SK-N-SH (cell line): ENCODE data around the gene HSF5. TPM values are rescaled to one million over a fixed set of nuclear protein-coding genes. Genes with fewer than 3 reads are reported as not detected.

Experiments
- CTCF ChIA-PET: fragments of 300-600, 350-600 bp; formaldehyde crosslinking; extraction: SDS; loops from one replicate; lab custom pipeline; 2021; lab: Yijun Ruan, JAX
- POLR2A ChIA-PET: fragments of 350-600 bp; sonication (Branson Sonifier 250); formaldehyde crosslinking; extraction: SDS; loops from one replicate; lab custom pipeline; 2020; ENCODE audit warnings: antibody characterized with exemption, inconsistent platforms; lab: Yijun Ruan, JAX
- DNase-seq: peaks from one replicate; pipeline ENCODE4 v3.0.0; 2012
- H2AFZ ChIP-seq: fragments of 200-600 bp; sonication (generic); 2 replicates; pipeline ENCODE4 v1.8.1; 2016; ENCODE audit warnings: antibody characterized with exemption, mild to moderate bottlenecking, low read depth
- H3F3A ChIP-seq: fragments of 200-600 bp; sonication (generic); replicated peaks from 2 replicates; pipeline ENCODE3; 2016; ENCODE audit warnings: antibody characterized with exemption, mild to moderate bottlenecking; ENCODE audit not compliant: insufficient read depth
- H3K27ac ChIP-seq, 2 experiments: fragments of 200-500 bp in 1 of 2; fragments of 200-600 bp in 1 of 2; sonication (Bioruptor generic) in 1 of 2; sonication (generic), shearing (Covaris generic) in 1 of 2; 2 replicates each; pipeline versions ENCODE4 v1.5.1 to v1.6.1; 2014 to 2016; ENCODE audit warnings: low read depth in 2 of 2, inconsistent platforms in 1 of 2, low read length in 1 of 2, mild to moderate bottlenecking in 1 of 2, mixed read lengths in 1 of 2
- H3K27me3 ChIP-seq: fragments of 200-600 bp; sonication (generic), shearing (Covaris generic); 2 replicates; pipeline ENCODE4 v1.6.1; 2016; ENCODE audit warnings: mixed run types; ENCODE audit not compliant: insufficient read depth
- H3K36me3 ChIP-seq, 2 experiments: fragments of 200-500 bp in 1 of 2; fragments of 200-600 bp in 1 of 2; sonication (Bioruptor generic) in 1 of 2; sonication (generic) in 1 of 2; replicated peaks in 1 of 2; 2 replicates each; pipeline versions ENCODE3 to v1.5.1; 2014 to 2016; ENCODE audit warnings: low read length in 1 of 2, mild to moderate bottlenecking in 1 of 2; ENCODE audit not compliant: insufficient read depth in 2 of 2, control insufficient read depth in 1 of 2
- H3K4me1 ChIP-seq, 2 experiments: fragments of 200-500 bp in 1 of 2; fragments of 200-600 bp in 1 of 2; sonication (Bioruptor generic) in 1 of 2; sonication (generic), shearing (Covaris generic) in 1 of 2; 2 replicates each; pipeline versions ENCODE4 v1.5.1 to v1.6.1; 2014 to 2016; ENCODE audit warnings: low read depth in 1 of 2, low read length in 1 of 2, mixed run types in 1 of 2; ENCODE audit not compliant: insufficient read depth in 2 of 2, control insufficient read depth in 1 of 2
- H3K4me2 ChIP-seq: fragments of 200-600 bp; sonication (generic), shearing (Covaris generic); 2 replicates; pipeline ENCODE4 v1.6.1; 2017; ENCODE audit warnings: mixed run types
- H3K4me3 ChIP-seq, 2 experiments: fragments of 200-500 bp in 1 of 2; fragments of 200-600 bp in 1 of 2; sonication (Bioruptor generic) in 1 of 2; sonication (generic), shearing (Covaris generic) in 1 of 2; 2 replicates each; pipeline versions ENCODE4 v1.5.1 to v1.8.1; 2014 to 2016; ENCODE audit warnings: low read depth in 2 of 2, inconsistent platforms in 1 of 2, low read length in 1 of 2, mild to moderate bottlenecking in 1 of 2, mixed read lengths in 1 of 2, moderate library complexity in 1 of 2
- H3K79me2 ChIP-seq: fragments of 200-600 bp; sonication (generic); 2 replicates; pipeline ENCODE4 v1.8.1; 2017; ENCODE audit warnings: mild to moderate bottlenecking; ENCODE audit not compliant: insufficient read depth
- H3K9ac ChIP-seq: fragments of 200-600 bp; sonication (generic); 2 replicates; pipeline ENCODE4 v1.6.1; 2017; ENCODE audit warnings: mixed run types
- H3K9me2 ChIP-seq: fragments of 200-600 bp; sonication (generic); 2 replicates; pipeline ENCODE4 v1.6.1; 2017; ENCODE audit warnings: mixed run types
- H3K9me3 ChIP-seq: fragments of 200-600 bp; sonication (generic); 2 replicates; pipeline ENCODE4 v1.6.1; 2017; ENCODE audit warnings: mixed run types, mild to moderate bottlenecking, moderate library complexity
- H4K20me1 ChIP-seq: fragments of 200-600 bp; sonication (generic); 2 replicates; pipeline ENCODE4 v1.6.1; 2017; ENCODE audit warnings: mild to moderate bottlenecking, mixed run types; ENCODE audit not compliant: insufficient read depth
- ELF1 ChIP-seq: IDR thresholded peaks from 2 replicates; pipeline ENCODE4 v1.4.0; 2012
- EP300 ChIP-seq, 2 experiments: IDR thresholded peaks; 2 replicates each; pipeline versions ENCODE4 v1.4.0 to v1.6.1; 2012; ENCODE audit warnings: borderline replicate concordance in 1 of 2, low read depth in 1 of 2, low read length in 1 of 2
- EZH2phosphoT487 ChIP-seq: fragments of 200-600 bp; sonication (generic); IDR thresholded peaks from 2 replicates; pipeline ENCODE4 v1.6.1; 2017; ENCODE audit warnings: low read depth, mixed run types, mild to moderate bottlenecking, antibody characterized with exemption, moderate library complexity, borderline replicate concordance
- FOXJ3 ChIP-seq: sonication (generic); formaldehyde crosslinking; IDR thresholded peaks from 2 replicates; pipeline ENCODE4 v1.5.1; 2020; ENCODE audit warnings: mild to moderate bottlenecking, missing genetic modification reagents
- FOXM1 ChIP-seq: IDR thresholded peaks from 2 replicates; pipeline ENCODE4 v1.4.0; 2012; ENCODE audit warnings: low read depth, mild to moderate bottlenecking
- GABPA ChIP-seq: IDR thresholded peaks from 2 replicates; pipeline ENCODE4 v1.4.0; 2012; ENCODE audit warnings: low read depth, mild to moderate bottlenecking
- JUND ChIP-seq: IDR thresholded peaks from 2 replicates; pipeline ENCODE4 v1.4.0; 2012
- MAX ChIP-seq: IDR thresholded peaks from 2 replicates; pipeline ENCODE4 v1.4.0; 2012; ENCODE audit warnings: low read depth
- MEF2A ChIP-seq: IDR thresholded peaks from 2 replicates; pipeline ENCODE4 v1.4.0; 2012; ENCODE audit warnings: low read depth, borderline replicate concordance
- MXI1 ChIP-seq: IDR thresholded peaks from 2 replicates; pipeline ENCODE4 v1.6.1; 2012; ENCODE audit warnings: mild to moderate bottlenecking, low read depth, low read length, improper control_type of control experiment
- NFIC ChIP-seq: IDR thresholded peaks from 2 replicates; pipeline ENCODE4 v1.4.0; 2012; ENCODE audit warnings: borderline replicate concordance
- NRF1 ChIP-seq: IDR thresholded peaks from 2 replicates; pipeline ENCODE4 v1.6.1; 2012; ENCODE audit warnings: low read depth, mild to moderate bottlenecking, low read length
- RAD21 ChIP-seq: IDR thresholded peaks from 2 replicates; pipeline ENCODE4 v1.6.1; 2012; ENCODE audit warnings: mild to moderate bottlenecking, low read length
- RCOR1 ChIP-seq: fragments of 150-350 bp; IDR thresholded peaks from 2 replicates; pipeline ENCODE4 v1.6.1; 2017; ENCODE audit warnings: antibody characterized with exemption, low read length
- RFX5 ChIP-seq: IDR thresholded peaks from 2 replicates; pipeline ENCODE4 v1.6.1; 2012; ENCODE audit warnings: mild to moderate bottlenecking, improper control_type of control experiment, low read length
- RXRA ChIP-seq: IDR thresholded peaks from 2 replicates; pipeline ENCODE4 v1.4.0; 2012; ENCODE audit warnings: low read depth, mild to moderate bottlenecking, borderline replicate concordance
- SIN3A ChIP-seq: IDR thresholded peaks from 2 replicates; pipeline ENCODE4 v1.6.1; 2012; ENCODE audit warnings: low read depth, mild to moderate bottlenecking, low read length, moderate library complexity, borderline replicate concordance
- TAF1 ChIP-seq: IDR thresholded peaks from 2 replicates; pipeline ENCODE4 v1.6.1; 2012; ENCODE audit warnings: low read depth, mild to moderate bottlenecking, low read length, moderate library complexity, borderline replicate concordance
- TCF12 ChIP-seq: IDR thresholded peaks from 2 replicates; pipeline ENCODE4 v1.4.0; 2012
- TEAD4 ChIP-seq: IDR thresholded peaks from 2 replicates; pipeline ENCODE4 v1.4.0; 2012; ENCODE audit warnings: mild to moderate bottlenecking, borderline replicate concordance; ENCODE audit not compliant: insufficient read depth
- USF2 ChIP-seq: fragments of 150-350 bp; IDR thresholded peaks from 2 replicates; pipeline ENCODE4 v1.6.1; 2017; ENCODE audit warnings: antibody characterized with exemption, low read length, low read depth, borderline replicate concordance
- YY1 ChIP-seq: IDR thresholded peaks from 2 replicates; pipeline ENCODE4 v1.4.0; 2012; ENCODE audit warnings: low read depth, mild to moderate bottlenecking
- WGBS: methylation state at CpG from one replicate; pipeline ENCODE4 v1.1.6; 2017; ENCODE audit warnings: low lambda C conversion rate; 5-methylcytosine and 5-hydroxymethylcytosine counted together
- polyA plus RNA-seq, 3 experiments: library from polyadenylated mRNA; depleted of rRNA; stranded (reverse); fragments of >200 nt; gene quantifications; 2 replicates each; pipeline ENCODE4 v1.2.3, GENCODE V29; 2012
- TF ChIP-seq, protein P1 (sequence below): IDR thresholded peaks from 2 replicates; pipeline ENCODE4 v1.4.0; 2012; ENCODE audit warnings: low read depth, borderline replicate concordance
- TF ChIP-seq, protein P2 (sequence below): IDR thresholded peaks from 2 replicates; pipeline ENCODE4; 2012
- TF ChIP-seq, protein P3 (sequence below): IDR thresholded peaks from 2 replicates; pipeline ENCODE4 v1.4.0; 2012; ENCODE audit warnings: low read depth, borderline replicate concordance
- TF ChIP-seq, protein P4 (sequence below): fragments of 200-600 bp; sonication (generic); IDR thresholded peaks from 2 replicates; pipeline ENCODE4 v1.6.1; 2017; ENCODE audit warnings: antibody characterized with exemption, mild to moderate bottlenecking, moderate library complexity

The HSF5 gene
- polyA plus RNA-seq, 1 of the 3 experiments (the other 2 are of a cell fraction) = not detected

GRCh38 chr17:58513965-58514769, 26.0 kb upstream of the HSF5 start, which contains the start of gene MTMR4:
MTMR4 (minus strand) TSS chr17:58514638; CDS start chr17:58514407, 231 bp downstream.
- Histone ChIP-seq H3K4me3 (peak within 1 kb of the TSS; percentile 80 to 81), H3K4me1 (peaks cover 7 to 31% of the 10 kb centered on the region in 2 experiments; a peak in 2 of 4 replicates), H3K9me2 (no peaks in the 10 kb centered on the region), H3K4me2 (peak within 1 kb of the TSS; percentile 92), H2AFZ (peak within 1 kb of the TSS; percentile 81), H3K36me3 (peaks cover 27 to 39% of the 10 kb centered on the region in 2 experiments), H3K9me3 (no peaks in the 10 kb centered on the region), H3K79me2 (peaks cover 19% of the 10 kb centered on the region), H4K20me1 (no peaks in the 10 kb centered on the region; the same call in 1 of the 2 replicates), H3K9ac (peak within 1 kb of the TSS; percentile 72), H3K27me3 (no peaks in the 10 kb centered on the region), H3F3A (peaks cover 26% of the 10 kb centered on the region), H3K27ac (peak within 1 kb of the TSS in 1 of 2 experiments; percentile 88; a peak in 3 of 4 replicates)
- ChIA-PET POLR2A (interaction anchor here (0.6 to 3.1 kb wide), 12 partner anchors 9 to 664 kb away, joined by 3 to 13 read pairs (median 6); partner anchors contain the start of genes MRPS23, RAD51C, SUPT4H1 and TEX14), CTCF (interaction anchor here (0.7 to 3.6 kb wide), 10 partner anchors 10 to 491 kb away, joined by 3 to 12 read pairs (median 3); no protein-coding TSS in a partner anchor)
- 2% methylated on average over 33 of the region's 64 CpGs for WGBS
- peak; percentile 99 for DNase-seq
- no peak; the same call in 1 of the 2 replicates for TF ChIP-seq RCOR1
- no peak for TF ChIP-seq GABPA
- TF ChIP-seq EP300 (IDR thresholded peaks at IDR 0.05; ENCODE audit: borderline replicate concordance in 1 of 2, low read depth in 1 of 2, low read length in 1 of 2) = no peak
- no peak for TF ChIP-seq FOXM1
- TF ChIP-seq, protein P1, sequence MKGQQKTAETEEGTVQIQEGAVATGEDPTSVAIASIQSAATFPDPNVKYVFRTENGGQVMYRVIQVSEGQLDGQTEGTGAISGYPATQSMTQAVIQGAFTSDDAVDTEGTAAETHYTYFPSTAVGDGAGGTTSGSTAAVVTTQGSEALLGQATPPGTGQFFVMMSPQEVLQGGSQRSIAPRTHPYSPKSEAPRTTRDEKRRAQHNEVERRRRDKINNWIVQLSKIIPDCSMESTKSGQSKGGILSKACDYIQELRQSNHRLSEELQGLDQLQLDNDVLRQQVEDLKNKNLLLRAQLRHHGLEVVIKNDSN = no peak
- TF ChIP-seq MEF2A = no peak
- no peak for TF ChIP-seq RAD21
- TF ChIP-seq MAX = peak; percentile 57
- TF ChIP-seq TEAD4 = no peak
- TF ChIP-seq JUND = no peak
- TF ChIP-seq SIN3A = no peak; the same call in 1 of the 2 replicates
- no peak for TF ChIP-seq USF2
- TF ChIP-seq FOXJ3 = no peak
- TF ChIP-seq NRF1 = no peak
- TF ChIP-seq, protein P2, sequence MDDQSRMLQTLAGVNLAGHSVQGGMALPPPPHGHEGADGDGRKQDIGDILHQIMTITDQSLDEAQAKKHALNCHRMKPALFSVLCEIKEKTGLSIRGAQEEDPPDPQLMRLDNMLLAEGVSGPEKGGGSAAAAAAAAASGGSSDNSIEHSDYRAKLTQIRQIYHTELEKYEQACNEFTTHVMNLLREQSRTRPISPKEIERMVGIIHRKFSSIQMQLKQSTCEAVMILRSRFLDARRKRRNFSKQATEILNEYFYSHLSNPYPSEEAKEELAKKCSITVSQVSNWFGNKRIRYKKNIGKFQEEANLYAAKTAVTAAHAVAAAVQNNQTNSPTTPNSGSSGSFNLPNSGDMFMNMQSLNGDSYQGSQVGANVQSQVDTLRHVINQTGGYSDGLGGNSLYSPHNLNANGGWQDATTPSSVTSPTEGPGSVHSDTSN = no peak
- TF ChIP-seq EZH2phosphoT487 = no peak
- no peak for TF ChIP-seq ELF1
- TF ChIP-seq MXI1 = peak; percentile 26; the same call in 1 of the 2 replicates
- TF ChIP-seq RFX5 = no peak
- TF ChIP-seq, protein P3, sequence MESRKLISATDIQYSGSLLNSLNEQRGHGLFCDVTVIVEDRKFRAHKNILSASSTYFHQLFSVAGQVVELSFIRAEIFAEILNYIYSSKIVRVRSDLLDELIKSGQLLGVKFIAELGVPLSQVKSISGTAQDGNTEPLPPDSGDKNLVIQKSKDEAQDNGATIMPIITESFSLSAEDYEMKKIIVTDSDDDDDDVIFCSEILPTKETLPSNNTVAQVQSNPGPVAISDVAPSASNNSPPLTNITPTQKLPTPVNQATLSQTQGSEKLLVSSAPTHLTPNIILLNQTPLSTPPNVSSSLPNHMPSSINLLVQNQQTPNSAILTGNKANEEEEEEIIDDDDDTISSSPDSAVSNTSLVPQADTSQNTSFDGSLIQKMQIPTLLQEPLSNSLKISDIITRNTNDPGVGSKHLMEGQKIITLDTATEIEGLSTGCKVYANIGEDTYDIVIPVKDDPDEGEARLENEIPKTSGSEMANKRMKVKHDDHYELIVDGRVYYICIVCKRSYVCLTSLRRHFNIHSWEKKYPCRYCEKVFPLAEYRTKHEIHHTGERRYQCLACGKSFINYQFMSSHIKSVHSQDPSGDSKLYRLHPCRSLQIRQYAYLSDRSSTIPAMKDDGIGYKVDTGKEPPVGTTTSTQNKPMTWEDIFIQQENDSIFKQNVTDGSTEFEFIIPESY = no peak
- TF ChIP-seq, protein P4, sequence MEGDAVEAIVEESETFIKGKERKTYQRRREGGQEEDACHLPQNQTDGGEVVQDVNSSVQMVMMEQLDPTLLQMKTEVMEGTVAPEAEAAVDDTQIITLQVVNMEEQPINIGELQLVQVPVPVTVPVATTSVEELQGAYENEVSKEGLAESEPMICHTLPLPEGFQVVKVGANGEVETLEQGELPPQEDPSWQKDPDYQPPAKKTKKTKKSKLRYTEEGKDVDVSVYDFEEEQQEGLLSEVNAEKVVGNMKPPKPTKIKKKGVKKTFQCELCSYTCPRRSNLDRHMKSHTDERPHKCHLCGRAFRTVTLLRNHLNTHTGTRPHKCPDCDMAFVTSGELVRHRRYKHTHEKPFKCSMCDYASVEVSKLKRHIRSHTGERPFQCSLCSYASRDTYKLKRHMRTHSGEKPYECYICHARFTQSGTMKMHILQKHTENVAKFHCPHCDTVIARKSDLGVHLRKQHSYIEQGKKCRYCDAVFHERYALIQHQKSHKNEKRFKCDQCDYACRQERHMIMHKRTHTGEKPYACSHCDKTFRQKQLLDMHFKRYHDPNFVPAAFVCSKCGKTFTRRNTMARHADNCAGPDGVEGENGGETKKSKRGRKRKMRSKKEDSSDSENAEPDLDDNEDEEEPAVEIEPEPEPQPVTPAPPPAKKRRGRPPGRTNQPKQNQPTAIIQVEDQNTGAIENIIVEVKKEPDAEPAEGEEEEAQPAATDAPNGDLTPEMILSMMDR = no peak
- no peak for TF ChIP-seq TCF12
- TF ChIP-seq NFIC = no peak
- peak; percentile 55; the same call in 1 of the 2 replicates for TF ChIP-seq TAF1
- no peak for TF ChIP-seq YY1
- no peak for TF ChIP-seq RXRA
